Measurements from ENCODE around the gene FAM120AOS.

- no peak for TF ChIP-seq EZH2 (IDR thresholded peaks at IDR 0.05; ENCODE audit: borderline replicate concordance, low read length)
- TF ChIP-seq CTCF (IDR thresholded peaks at IDR 0.05; ENCODE audit: low read length): no peak
Observed at GRCh38 chr9:93493949-93494348, 40.6 kb upstream of the FAM120AOS start.

Data from OCI-LY1 (cell line).